H1 (cell line): ENCODE measurements around the gene B3GALT6. TPM values are rescaled to one million over a fixed set of nuclear protein-coding genes. Genes with fewer than 3 reads are reported as not detected.
A peak's percentile ranks its signal among the peaks of the same experiment; 100 is the strongest.

ENCODE experiments used
- CTCF ChIA-PET: fragments of 300-600 bp; sonication (Branson Sonifier 250); formaldehyde crosslinking; loops from one replicate; lab custom pipeline; 2021; ENCODE audit not compliant: partially characterized antibody; lab: Charles Lee
- POLR2A ChIA-PET: fragments of 300-600 bp; sonication (Branson Sonifier 250); formaldehyde crosslinking; loops from one replicate; lab custom pipeline; 2021; ENCODE audit warnings: inconsistent platforms; ENCODE audit not compliant: partially characterized antibody; lab: Charles Lee
- DNase-seq, 2 experiments: peaks; one replicate each; pipeline versions ENCODE4 v3.0.0 to v3.0.0-alpha.2; 2010 to 2022; ENCODE audit warnings: low spot score in 2 of 2, low read depth in 1 of 2, mixed read lengths in 1 of 2
- FAIRE-seq: peaks from 2 replicates; lab custom pipeline; 2011; peaks lifted over from hg19 to GRCh38; lab: Jason Lieb, UNC
- H2AFZ ChIP-seq: 2 replicates; pipeline ENCODE4 v1.8.1; 2012; ENCODE audit warnings: low read length, inconsistent platforms
- H2AK5ac ChIP-seq: 2 replicates; pipeline ENCODE4 v1.6.1; 2013; ENCODE audit warnings: low read depth, low read length
- H2BK120ac ChIP-seq: replicated peaks from 2 replicates; pipeline ENCODE3; 2013; ENCODE audit warnings: low read depth, low read length, inconsistent platforms
- H2BK12ac ChIP-seq: 2 replicates; pipeline ENCODE4 v1.6.1; 2013; ENCODE audit warnings: low read depth, low read length
- H2BK15ac ChIP-seq: 2 replicates; pipeline ENCODE4 v1.6.1; 2013; ENCODE audit warnings: low read length
- H2BK20ac ChIP-seq: 2 replicates; pipeline ENCODE4 v1.6.1; 2013; ENCODE audit warnings: low read length
- H2BK5ac ChIP-seq: 2 replicates; pipeline ENCODE4 v1.6.1; 2013; ENCODE audit warnings: low read depth, low read length
- H3K14ac ChIP-seq: 2 replicates; pipeline ENCODE4 v1.6.1; 2013; ENCODE audit warnings: inconsistent platforms; ENCODE audit not compliant: insufficient read length
- H3K18ac ChIP-seq: 2 replicates; pipeline ENCODE4 v1.6.1; 2013; ENCODE audit warnings: low read length; ENCODE audit errors: extremely low read depth
- H3K23ac ChIP-seq: 2 replicates; pipeline ENCODE4 v1.6.1; 2013; ENCODE audit warnings: inconsistent platforms; ENCODE audit not compliant: insufficient read length
- H3K23me2 ChIP-seq: 2 replicates; pipeline ENCODE4 v1.6.1; 2013; ENCODE audit warnings: low read depth, low read length
- H3K27ac ChIP-seq: 2 replicates; pipeline ENCODE4 v1.6.1; 2011; ENCODE audit warnings: low read depth, low read length, inconsistent platforms
- H3K27me3 ChIP-seq, 4 experiments: replicated peaks in 1 of 4; 1 replicate in 1 of 4; 2 replicates in 3 of 4; pipeline versions ENCODE4 v1.6.1 to v1.8.1; 2011 to 2013; ENCODE audit warnings: low read length in 3 of 4, mild to moderate bottlenecking in 3 of 4, inconsistent platforms in 2 of 4, mixed read lengths in 2 of 4, moderate library complexity in 1 of 4; ENCODE audit not compliant: control insufficient read depth in 3 of 4, insufficient read depth in 3 of 4; ENCODE audit errors: extremely low read depth in 1 of 4
- H3K36me3 ChIP-seq, 4 experiments: 2 replicates each; pipeline versions ENCODE4 v1.6.1 to v1.8.1; 2011 to 2013; ENCODE audit warnings: mild to moderate bottlenecking in 4 of 4, low read length in 3 of 4, moderate library complexity in 2 of 4, control low read depth in 1 of 4, inconsistent platforms in 1 of 4; ENCODE audit not compliant: insufficient read depth in 4 of 4, control insufficient read depth in 2 of 4
- H3K4ac ChIP-seq: replicated peaks from 2 replicates; pipeline ENCODE3; 2013; ENCODE audit warnings: low read length, low read depth, mixed read lengths, inconsistent platforms; ENCODE audit not compliant: insufficient read length
- H3K4me1 ChIP-seq, 4 experiments: replicated peaks in 1 of 4; 1 replicate in 1 of 4; 2 replicates in 3 of 4; pipeline versions ENCODE4 v1.6.1 to v1.8.1; 2011 to 2013; ENCODE audit warnings: low read length in 3 of 4, inconsistent platforms in 2 of 4, mixed read lengths in 1 of 4; ENCODE audit not compliant: insufficient read depth in 4 of 4, control insufficient read depth in 3 of 4
- H3K4me2 ChIP-seq, 2 experiments: 2 replicates each; pipeline versions ENCODE4 v1.6.1 to v1.8.1; 2011 to 2013; ENCODE audit warnings: low read depth in 2 of 2, low read length in 2 of 2, control low read depth in 1 of 2, inconsistent platforms in 1 of 2, mild to moderate bottlenecking in 1 of 2; ENCODE audit not compliant: insufficient read depth in 1 of 2
- H3K4me3 ChIP-seq, 4 experiments: fragments of 200-600, 300-600 bp in 1 of 4; sonication (generic), shearing (Covaris generic), sonication (Bioruptor Twin) in 1 of 4; 2 replicates each; pipeline versions ENCODE4 v1.5.1 to v1.8.1; 2011 to 2016; ENCODE audit warnings: low read length in 4 of 4, low read depth in 3 of 4, control low read depth in 2 of 4, inconsistent platforms in 2 of 4, mild to moderate bottlenecking in 2 of 4, mixed read lengths in 1 of 4, moderate library complexity in 1 of 4; ENCODE audit not compliant: insufficient read depth in 2 of 4; ENCODE audit errors: extremely low read depth in 1 of 4
- H3K56ac ChIP-seq: replicated peaks from 2 replicates; pipeline ENCODE3; 2013; ENCODE audit warnings: low read depth, mild to moderate bottlenecking, mixed read lengths, low read length, inconsistent platforms; ENCODE audit not compliant: insufficient read length
- H3K79me1 ChIP-seq: 2 replicates; pipeline ENCODE4 v1.6.1; 2013; ENCODE audit warnings: low read depth, low read length, control low read depth
- H3K79me2 ChIP-seq, 2 experiments: 2 replicates each; pipeline versions ENCODE4 v1.6.1 to v1.8.1; 2012 to 2013; ENCODE audit warnings: low read length in 2 of 2, mild to moderate bottlenecking in 2 of 2, inconsistent platforms in 1 of 2; ENCODE audit not compliant: insufficient read depth in 2 of 2, control insufficient read depth in 1 of 2
- H3K9ac ChIP-seq, 4 experiments: replicated peaks in 1 of 4; 1 replicate in 1 of 4; 2 replicates in 3 of 4; pipeline versions ENCODE4 v1.6.1 to v1.8.1; 2011 to 2013; ENCODE audit warnings: low read depth in 3 of 4, low read length in 3 of 4, control low read depth in 2 of 4, mild to moderate bottlenecking in 2 of 4, moderate library complexity in 2 of 4, inconsistent platforms in 1 of 4; ENCODE audit errors: extremely low read depth in 1 of 4
- H3K9me3 ChIP-seq, 2 experiments: 2 replicates each; pipeline versions ENCODE4 v1.6.1 to v1.8.1; 2012 to 2013; ENCODE audit warnings: mild to moderate bottlenecking in 2 of 2, moderate library complexity in 2 of 2, control low read depth in 1 of 2, inconsistent platforms in 1 of 2, low read depth in 1 of 2, low read length in 1 of 2, mixed read lengths in 1 of 2; ENCODE audit not compliant: insufficient read depth in 2 of 2
- H4K20me1 ChIP-seq, 2 experiments: replicated peaks in 1 of 2; 2 replicates each; pipeline versions ENCODE3 to v1.8.1; 2011 to 2013; ENCODE audit warnings: inconsistent platforms in 2 of 2, low read length in 2 of 2, mild to moderate bottlenecking in 1 of 2; ENCODE audit not compliant: insufficient read depth in 2 of 2, control insufficient read depth in 1 of 2
- H4K5ac ChIP-seq: 2 replicates; pipeline ENCODE4 v1.6.1; 2013; ENCODE audit warnings: low read length, low read depth, mixed read lengths, inconsistent platforms; ENCODE audit not compliant: insufficient read length
- H4K8ac ChIP-seq: 2 replicates; pipeline ENCODE4 v1.8.0; 2013; ENCODE audit warnings: mild to moderate bottlenecking, moderate library complexity, low read length, inconsistent platforms; ENCODE audit not compliant: insufficient read depth; ENCODE audit errors: extremely low read depth
- H4K91ac ChIP-seq: replicated peaks from 2 replicates; pipeline ENCODE3; 2013; ENCODE audit warnings: low read length, mixed read lengths, inconsistent platforms; ENCODE audit not compliant: insufficient read length
- ATF3 ChIP-seq: IDR thresholded peaks from 2 replicates; pipeline ENCODE4 v1.6.1; 2011; ENCODE audit warnings: low read depth, mild to moderate bottlenecking, low read length; ENCODE audit not compliant: insufficient read depth
- PHF8 ChIP-seq: fragments of 200-600 bp; sonication (generic); conservative IDR thresholded peaks from 2 replicates; pipeline ENCODE4 v1.7.1; 2012; ENCODE audit warnings: low read depth, mild to moderate bottlenecking, inconsistent platforms, low read length, moderate library complexity
- SIX5 ChIP-seq: IDR thresholded peaks from 2 replicates; pipeline ENCODE4 v1.6.1; 2011; ENCODE audit warnings: mild to moderate bottlenecking, low read depth, low read length
- WGBS, 2 experiments: shearing (Covaris generic) in 1 of 2; methylation state at CpG; one replicate each; pipeline versions ENCODE4 v1.1.6 to v1.1.7; 2013 to 2015; ENCODE audit warnings: low lambda C conversion rate in 2 of 2, mixed read lengths in 2 of 2, inconsistent platforms in 1 of 2, low coverage in 1 of 2, missing lambda C conversion rate in 1 of 2; ENCODE audit not compliant: insufficient replicate concordance in 2 of 2, insufficient coverage in 1 of 2, insufficient read length in 1 of 2; ENCODE audit errors: extremely low coverage in 1 of 2, missing lambda C conversion rate in 1 of 2; 5-methylcytosine and 5-hydroxymethylcytosine counted together
- polyA plus RNA-seq, 7 experiments: library from polyadenylated mRNA; depleted of rRNA in 3 of 7; stranded (reverse) in 5 of 7; unstranded in 2 of 7; fragments of >200 nt in 5 of 7; fragments of 200-250 nt in 2 of 7; gene quantifications; 1 replicate in 5 of 7; 2 replicates in 1 of 7; 4 replicates in 1 of 7; pipeline versions ENCODE4 v1.2.1 to v1.2.3, GENCODE V29; 2011 to 2013; ENCODE audit warnings: missing spikeins in 2 of 7, mixed read lengths in 2 of 7
- total RNA-seq: library from RNA; stranded (reverse); fragmentation: NEBNext Ultra II Directional; extraction: Animal tissue kit (Norgen Biotek cat#: 25700); gene quantifications from 2 replicates; pipeline ENCODE4 v1.2.1, GENCODE V29; 2021

The B3GALT6 gene
- total and polyA plus RNA-seq, 2 of the 8 experiments (the other 6 are each of a cell fraction or from before 2014, with no cell fraction given), result 18.4 to 20.4 TPM

- no peak overlapping the region for H3K14ac ChIP-seq
- no peaks in the 10 kb centered on the region; a peak in 1 of 4 replicates for H3K79me2 ChIP-seq
- no peak overlapping the region for H2BK20ac ChIP-seq
- WGBS, 2 experiments, result 62% methylated on average over 35 of the region's 45 CpGs; no CpG with 5 or more reads in 1 of the 2 experiments
- no peak overlapping the region for H3K56ac ChIP-seq
- H4K20me1 ChIP-seq, result peaks cover 4 to 9% of the 10 kb centered on the region in 2 experiments
- H3K27me3 ChIP-seq, result peaks cover 2 to 19% (median 11%) of the 10 kb centered on the region in 4 experiments; a peak in 6 of 7 replicates
- no peak overlapping the region for H2BK12ac ChIP-seq
- ChIA-PET POLR2A (interaction anchor here (1.1 to 2.0 kb wide), 3 partner anchors 9 to 162 kb away, joined by 3 to 7 read pairs (median 5); partner anchors contain the start of genes B3GALT6 and SDF4), CTCF (interaction anchor here (0.5 to 1.9 kb wide), 4 partner anchors 10 to 244 kb away, joined by 3 to 6 read pairs (median 3); no protein-coding TSS in a partner anchor)
- FAIRE-seq (no peak), DNase-seq (no peak)
- TF ChIP-seq PHF8, result no peak
- TF ChIP-seq SIX5, result no peak
- TF ChIP-seq ATF3, result no peak
- H3K18ac ChIP-seq, result peak overlapping the region; percentile 48; the same call in 1 of the 2 replicates
- no peaks in the 10 kb centered on the region for H3K79me1 ChIP-seq
- H4K8ac ChIP-seq, result no peak overlapping the region
- peak overlapping the region in 1 of 4 experiments; percentile 62; a peak in 1 of 7 replicates for H3K9ac ChIP-seq
- no peak overlapping the region for H2AK5ac ChIP-seq
- peak overlapping the region in 2 of 4 experiments; percentile 2 to 51; a peak in 3 of 8 replicates for H3K4me3 ChIP-seq
- peaks cover 0 to 8% (median under 1%) of the 10 kb centered on the region in 4 experiments; a peak in 5 of 7 replicates for H3K4me1 ChIP-seq
- H3K23ac ChIP-seq, result no peak overlapping the region
- H3K27ac ChIP-seq, result no peak overlapping the region
- peak overlapping the region; percentile 85 for H3K4ac ChIP-seq
- H4K91ac ChIP-seq, result peak overlapping the region; percentile 81
- H2BK120ac ChIP-seq, result no peak overlapping the region
- H4K5ac ChIP-seq, result no peak overlapping the region
- no peaks in the 10 kb centered on the region; the same call in 1 of the 2 replicates for H3K23me2 ChIP-seq
- H3K9me3 ChIP-seq, result no peaks in the 10 kb centered on the region
- H2AFZ ChIP-seq, result no peak overlapping the region
- no peaks in the 10 kb centered on the region for H3K36me3 ChIP-seq
- H3K4me2 ChIP-seq, result peak overlapping the region; percentile 24 to 70; a peak in 3 of 4 replicates
- H2BK15ac ChIP-seq, result no peak overlapping the region
- no peak overlapping the region for H2BK5ac ChIP-seq
Measured at GRCh38 chr1:1245817-1246576, 14.0 kb downstream of the B3GALT6 start.
